GM21717 (cell line): Measurements from ENCODE around the gene ALG3.

Source experiments
- ATAC-seq: cut with Tn5 transposase; IDR thresholded peaks from one replicate; pipeline ENCODE4 v1.9.1; 2021; ENCODE audit warnings: mild to moderate bottlenecking, moderate library complexity; ENCODE audit not compliant: unreplicated experiment

The ALG3 gene

GRCh38 chr3:184200825-184201224 lies 47.9 kb downstream of the ALG3 start:
- no peak for ATAC-seq

GRCh38 chr3:184198509-184198908 lies 50.3 kb downstream of the ALG3 start:
- no peak for ATAC-seq

- no peak for ATAC-seq
Measured at GRCh38 chr3:184196536-184196935, 52.2 kb downstream of the ALG3 start.

GRCh38 chr3:184193991-184194539 lies 54.7 kb downstream of the ALG3 start:
- ATAC-seq: no peak

GRCh38 chr3:184192889-184193288 lies 55.9 kb downstream of the ALG3 start:
- ATAC-seq: no peak
